Femur (tissue), 1 donor: ENCODE data around the gene SRP68.
"Not testable (repeated sequence)": the region's sequence is repeated elsewhere in the genome, so short reads cannot be mapped to it uniquely, and the experiment has no call there.

Source experiments
- DNase-seq: peaks from one replicate; pipeline ENCODE4 v3.0.0-alpha.2; 2017

The SRP68 gene

GRCh38 chr17:76089680-76090516 lies 17.6 kb upstream of the SRP68 start:
- DNase-seq: peak; percentile 21

GRCh38 chr17:76088868-76089576 lies 16.7 kb upstream of the SRP68 start:
- DNase-seq: no peak

GRCh38 chr17:76088041-76088867 lies 15.9 kb upstream of the SRP68 start:
- peak; percentile 20 for DNase-seq

GRCh38 chr17:76087531-76087930 lies 15.2 kb upstream of the SRP68 start:
- no peak for DNase-seq

GRCh38 chr17:76086384-76086783 lies 14.1 kb upstream of the SRP68 start:
- no peak for DNase-seq

- no peak for DNase-seq
These were observed 13.5 kb upstream of the SRP68 start for GRCh38 chr17:76085731-76086366.

GRCh38 chr17:76085066-76085730 lies 12.9 kb upstream of the SRP68 start:
- peak; percentile 19 for DNase-seq

- peak; percentile 27 for DNase-seq
These were observed 11.3 kb upstream of the SRP68 start for GRCh38 chr17:76083536-76084182.

- DNase-seq: peak; percentile 44
These were observed 10.3 kb upstream of the SRP68 start for GRCh38 chr17:76082326-76083251.

- peak; percentile 19 for DNase-seq
These were observed 9.2 kb upstream of the SRP68 start for GRCh38 chr17:76081295-76082210.

- DNase-seq: no peak
These were observed 8.5 kb upstream of the SRP68 start for GRCh38 chr17:76080768-76081287.

- DNase-seq: peak; percentile 43
These were observed 7.8 kb upstream of the SRP68 start for GRCh38 chr17:76079956-76080767.

GRCh38 chr17:76079535-76079955 lies 7.2 kb upstream of the SRP68 start:
- peak; percentile 24 for DNase-seq

- DNase-seq: peak; percentile 31
These were observed 6.7 kb upstream of the SRP68 start, which contains the start of gene ZACN for GRCh38 chr17:76078860-76079534. ZACN (plus strand) TSS chr17:76079182; CDS start chr17:76079265, 83 bp downstream.

- DNase-seq: not testable (repeated sequence)
These were observed 6.1 kb upstream of the SRP68 start for GRCh38 chr17:76078370-76078769.

GRCh38 chr17:76077584-76078110 lies 5.3 kb upstream of the SRP68 start:
- peak; percentile 44 for DNase-seq
